SJSA1 (cell line): ENCODE measurements around the gene TMEM139. TPM values are rescaled to one million over a fixed set of nuclear protein-coding genes. Genes with fewer than 3 reads are reported as not detected.

Source experiments
- DNase-seq, 2 experiments: peaks; one replicate each; pipeline ENCODE4 v3.0.0-alpha.2; 2015 to 2020; ENCODE audit warnings: low spot score in 2 of 2, low read depth in 1 of 2
- H3K27ac ChIP-seq: fragments of 250-450 bp; sonication (Bioruptor Pico); 2 replicates; pipeline ENCODE4 v1.5.1; 2020; ENCODE audit warnings: mild to moderate bottlenecking, moderate library complexity
- H3K27me3 ChIP-seq: fragments of 250-450 bp; sonication (Bioruptor Pico); replicated peaks from 2 replicates; pipeline ENCODE4 v1.5.1; 2020; ENCODE audit warnings: mild to moderate bottlenecking, moderate library complexity
- H3K36me3 ChIP-seq: fragments of 250-450 bp; sonication (Bioruptor Pico); 2 replicates; pipeline ENCODE4 v1.5.1; 2020; ENCODE audit warnings: mild to moderate bottlenecking
- H3K4me1 ChIP-seq: fragments of 250-450 bp; sonication (Bioruptor Pico); replicated peaks from 2 replicates; pipeline ENCODE4 v1.6.1; 2021; ENCODE audit warnings: mild to moderate bottlenecking
- H3K4me3 ChIP-seq: fragments of 250-450 bp; sonication (Bioruptor Pico); 2 replicates; pipeline ENCODE4 v1.5.1; 2020; ENCODE audit warnings: mild to moderate bottlenecking
- H3K9me3 ChIP-seq: fragments of 250-450 bp; sonication (Bioruptor Pico); replicated peaks from 2 replicates; pipeline ENCODE4 v1.5.1; 2020; ENCODE audit warnings: mild to moderate bottlenecking
- total RNA-seq: library from RNA; depleted of rRNA; stranded (reverse); fragments of >200 nt; shearing (Covaris generic); gene quantifications from 2 replicates; pipeline ENCODE4 v1.2.3, GENCODE V29; 2014

TMEM139 gene
- total RNA-seq, 1 experiment from 2014 or later, result not detected

GRCh38 chr7:143265017-143265693 lies 19.6 kb upstream of the TMEM139 start:
- no peaks in the 10 kb centered on the region for H3K27me3 ChIP-seq
- peaks cover 4% of the 10 kb centered on the region; the same call in 1 of the 2 replicates for H3K4me1 ChIP-seq

GRCh38 chr7:143269251-143269650 lies 15.5 kb upstream of the TMEM139 start:
- Histone ChIP-seq H3K4me3 (no peak overlapping the region), H3K4me1 (peaks cover under 1% of the 10 kb centered on the region; the same call in 1 of the 2 replicates), H3K9me3 (no peaks in the 10 kb centered on the region), H3K27ac (no peak overlapping the region), H3K36me3 (peaks cover 39% of the 10 kb centered on the region), H3K27me3 (no peaks in the 10 kb centered on the region)
- DNase-seq, result no peak

More at GRCh38 chr7:143265017-143265693, 19.6 kb upstream of the TMEM139 start:
- Histone ChIP-seq H3K9me3 (no peaks in the 10 kb centered on the region), H3K27ac (no peak overlapping the region), H3K4me3 (no peak overlapping the region), H3K36me3 (peaks cover 39% of the 10 kb centered on the region)
- no peak for DNase-seq

- peaks cover 33% of the 10 kb centered on the region for H3K36me3 ChIP-seq
- no peaks in the 10 kb centered on the region for H3K9me3 ChIP-seq
- no peak overlapping the region for H3K4me3 ChIP-seq
- H3K27ac ChIP-seq, result no peak overlapping the region
- H3K27me3 ChIP-seq, result no peaks in the 10 kb centered on the region
- H3K4me1 ChIP-seq, result no peaks in the 10 kb centered on the region
- no peak for DNase-seq
Measured at GRCh38 chr7:143271240-143271639, 13.5 kb upstream of the TMEM139 start.

DNA sequence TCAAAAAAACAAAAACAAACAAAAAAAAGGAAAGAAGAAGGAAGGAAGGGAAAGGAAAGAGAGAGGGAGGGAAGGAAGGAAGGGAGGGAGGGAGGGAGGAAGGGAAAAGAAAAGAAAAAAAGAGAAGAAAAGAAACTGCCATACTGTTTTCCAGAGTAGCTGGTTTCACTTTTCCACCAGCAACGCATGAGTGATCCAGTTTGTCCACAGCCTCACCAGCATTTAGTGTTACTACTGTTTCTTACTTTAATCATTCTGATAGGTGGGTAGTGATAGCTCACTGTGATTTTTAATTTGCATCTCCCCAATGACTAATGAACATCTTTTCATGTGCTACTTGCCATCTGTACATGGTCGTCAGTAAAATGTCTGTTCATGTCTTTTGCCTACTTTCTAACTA lies 11.9 kb upstream of the TMEM139 start:
- Histone ChIP-seq H3K27me3 (no peaks in the 10 kb centered on the region), H3K27ac (no peak overlapping the region), H3K4me1 (no peaks in the 10 kb centered on the region), H3K9me3 (no peaks in the 10 kb centered on the region), H3K36me3 (peaks cover 21% of the 10 kb centered on the region), H3K4me3 (no peak overlapping the region)
- DNase-seq, result no peak

GRCh38 chr7:143279186-143280098 lies 5.3 kb upstream of the TMEM139 start:
- Histone ChIP-seq H3K27me3 (no peaks in the 10 kb centered on the region), H3K9me3 (no peaks in the 10 kb centered on the region), H3K27ac (peak overlapping the region; percentile 52), H3K4me3 (no peak overlapping the region), H3K4me1 (peaks cover 13% of the 10 kb centered on the region), H3K36me3 (no peaks in the 10 kb centered on the region)
- DNase-seq, result peak in 1 of 2 experiments; percentile 68

DNA sequence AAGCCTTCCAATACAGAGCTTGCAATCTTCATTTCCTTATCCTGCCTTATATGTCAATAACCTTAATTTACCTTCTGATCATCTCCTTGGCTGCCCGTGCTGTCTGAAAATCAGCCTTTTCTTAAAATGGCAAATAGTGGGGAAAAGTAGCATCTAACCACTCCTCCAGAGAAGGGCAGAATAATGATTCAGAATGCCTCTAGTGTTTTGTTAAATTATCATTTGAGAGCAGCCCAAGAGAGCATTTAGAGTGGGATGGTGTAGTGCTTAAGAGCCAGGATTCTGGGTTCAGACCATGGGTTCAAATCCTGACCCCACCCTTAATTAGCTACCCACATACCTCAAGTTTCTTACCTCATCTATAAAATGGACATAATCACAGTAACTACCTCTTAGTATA lies 4.6 kb upstream of the TMEM139 start:
- no peaks in the 10 kb centered on the region for H3K27me3 ChIP-seq
- H3K9me3 ChIP-seq, result no peaks in the 10 kb centered on the region
- peaks cover 13% of the 10 kb centered on the region for H3K4me1 ChIP-seq
- H3K36me3 ChIP-seq, result no peaks in the 10 kb centered on the region
- no peak overlapping the region for H3K4me3 ChIP-seq
- no peak overlapping the region for H3K27ac ChIP-seq
- DNase-seq, result no peak

GRCh38 chr7:143280566-143280965 lies 4.2 kb upstream of the TMEM139 start:
- peaks cover 13% of the 10 kb centered on the region for H3K4me1 ChIP-seq
- H3K9me3 ChIP-seq, result no peaks in the 10 kb centered on the region
- H3K36me3 ChIP-seq, result no peaks in the 10 kb centered on the region
- no peak overlapping the region for H3K4me3 ChIP-seq
- DNase-seq, result no peak
- H3K27ac ChIP-seq, result no peak overlapping the region
- H3K27me3 ChIP-seq, result no peaks in the 10 kb centered on the region

GRCh38 chr7:143281529-143281928 lies 3.2 kb upstream of the TMEM139 start:
- DNase-seq, result no peak
- Histone ChIP-seq H3K4me3 (no peak overlapping the region), H3K4me1 (peaks cover 13% of the 10 kb centered on the region)

DNA sequence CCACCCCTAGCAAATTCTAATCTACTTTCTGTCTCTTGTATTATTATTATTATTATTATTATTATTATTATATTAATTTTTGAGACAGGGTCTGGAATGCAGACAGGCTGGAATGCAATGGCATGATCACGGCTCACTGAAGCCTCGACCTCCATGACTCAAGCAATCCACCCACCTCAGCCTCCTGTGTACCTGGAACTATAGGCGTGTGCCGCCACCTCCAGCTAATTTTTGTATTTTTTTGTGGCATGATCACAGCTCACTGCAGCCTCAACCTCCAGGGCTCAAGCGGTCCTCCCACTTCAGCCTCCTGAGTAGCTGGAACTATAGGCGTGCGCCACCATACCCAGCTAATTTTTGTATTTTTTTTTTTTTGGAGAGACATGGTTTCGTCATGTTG lies 2.6 kb upstream of the TMEM139 start:
- no peak overlapping the region for H3K27ac ChIP-seq
- peaks cover 13% of the 10 kb centered on the region for H3K4me1 ChIP-seq
- no peaks in the 10 kb centered on the region for H3K9me3 ChIP-seq
- no peak for DNase-seq
- H3K27me3 ChIP-seq, result no peaks in the 10 kb centered on the region
- no peak overlapping the region for H3K4me3 ChIP-seq
- no peaks in the 10 kb centered on the region for H3K36me3 ChIP-seq

More at GRCh38 chr7:143281529-143281928, 3.2 kb upstream of the TMEM139 start:
- no peak overlapping the region for H3K27ac ChIP-seq
- no peaks in the 10 kb centered on the region for H3K27me3 ChIP-seq
- no peaks in the 10 kb centered on the region for H3K36me3 ChIP-seq
- H3K9me3 ChIP-seq, result no peaks in the 10 kb centered on the region

DNA sequence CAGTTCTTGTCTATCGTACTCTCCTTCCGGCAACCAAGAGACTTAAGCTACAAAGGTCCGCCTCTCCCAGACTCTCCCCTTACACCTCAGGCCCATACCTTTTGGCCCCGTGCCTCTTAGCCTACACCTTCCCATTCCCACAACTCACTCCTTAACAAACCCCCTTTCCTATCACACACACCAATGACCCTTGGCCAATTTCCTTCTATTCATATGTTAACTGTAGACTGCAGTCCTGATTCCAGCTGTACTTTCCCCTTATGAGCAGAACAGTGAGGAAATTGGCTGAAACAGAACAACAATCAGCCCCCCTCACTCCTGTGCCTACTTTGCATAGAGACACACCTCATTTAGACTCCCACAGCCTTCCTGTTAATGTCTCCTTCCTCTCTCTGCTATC lies 1.4 kb upstream of the TMEM139 start:
- no peak overlapping the region for H3K4me3 ChIP-seq
- no peaks in the 10 kb centered on the region for H3K27me3 ChIP-seq
- H3K9me3 ChIP-seq, result peaks cover 2% of the 10 kb centered on the region; the same call in 1 of the 2 replicates
- peaks cover 17% of the 10 kb centered on the region for H3K4me1 ChIP-seq
- H3K27ac ChIP-seq, result no peak overlapping the region
- peaks cover 2% of the 10 kb centered on the region for H3K36me3 ChIP-seq
- no peak for DNase-seq

DNA sequence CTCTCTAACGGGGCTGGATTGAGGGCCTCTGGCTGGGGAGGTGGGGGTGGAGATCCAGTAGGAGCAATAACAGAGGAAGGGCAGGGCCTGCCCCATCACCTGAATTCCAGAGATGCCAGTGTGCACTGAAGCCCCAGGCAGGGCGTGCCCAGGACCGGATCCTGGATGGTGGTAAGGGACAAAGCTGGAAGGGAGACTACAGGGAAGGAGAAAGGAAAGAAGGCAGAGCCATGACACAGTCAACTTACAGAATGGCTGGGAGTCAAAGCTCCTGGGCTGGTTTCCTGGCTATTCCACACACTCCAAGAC lies 666 bp downstream of the TMEM139 start:
- no peak for DNase-seq

DNA sequence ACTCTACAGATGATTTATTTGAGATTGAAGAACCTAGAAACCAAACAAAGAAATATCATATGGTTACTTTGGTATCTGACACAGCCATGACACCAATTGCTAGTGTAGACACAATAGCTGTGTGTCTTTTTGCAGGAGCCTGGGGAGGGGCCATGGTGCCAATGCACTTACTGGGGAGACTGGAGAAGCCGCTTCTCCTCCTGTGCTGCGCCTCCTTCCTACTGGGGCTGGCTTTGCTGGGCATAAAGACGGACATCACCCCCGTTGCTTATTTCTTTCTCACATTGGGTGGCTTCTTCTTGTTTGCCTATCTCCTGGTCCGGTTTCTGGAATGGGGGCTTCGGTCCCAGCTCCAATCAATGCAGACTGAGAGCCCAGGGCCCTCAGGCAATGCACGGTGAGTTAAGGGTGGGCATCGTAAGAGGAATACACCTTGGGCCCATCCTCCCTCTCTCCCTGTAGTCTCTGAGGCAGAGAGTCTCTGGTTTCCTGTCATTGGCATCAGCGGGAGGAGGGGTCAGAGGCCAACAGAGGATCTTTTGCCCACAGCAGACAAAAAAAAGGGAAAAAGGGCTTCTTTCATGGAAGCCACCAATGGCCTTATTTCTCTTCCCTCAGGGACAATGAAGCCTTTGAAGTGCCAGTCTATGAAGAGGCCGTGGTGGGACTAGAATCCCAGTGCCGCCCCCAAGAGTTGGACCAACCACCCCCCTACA lies 1.2 kb downstream of the TMEM139 start:
- H3K27me3 ChIP-seq, result no peaks in the 10 kb centered on the region
- peaks cover 17% of the 10 kb centered on the region for H3K4me1 ChIP-seq
- H3K36me3 ChIP-seq, result peaks cover 16% of the 10 kb centered on the region
- H3K27ac ChIP-seq, result no peak overlapping the region
- no peak overlapping the region for H3K4me3 ChIP-seq
- peaks cover 2% of the 10 kb centered on the region; the same call in 1 of the 2 replicates for H3K9me3 ChIP-seq
- no peak for DNase-seq

More for the DNA sequence above, 666 bp downstream of the TMEM139 start:
- Histone ChIP-seq H3K27ac (no peak overlapping the region), H3K9me3 (peaks cover 2% of the 10 kb centered on the region; the same call in 1 of the 2 replicates), H3K36me3 (peaks cover 11% of the 10 kb centered on the region), H3K4me3 (no peak overlapping the region), H3K4me1 (peaks cover 14% of the 10 kb centered on the region), H3K27me3 (no peaks in the 10 kb centered on the region)

DNA sequence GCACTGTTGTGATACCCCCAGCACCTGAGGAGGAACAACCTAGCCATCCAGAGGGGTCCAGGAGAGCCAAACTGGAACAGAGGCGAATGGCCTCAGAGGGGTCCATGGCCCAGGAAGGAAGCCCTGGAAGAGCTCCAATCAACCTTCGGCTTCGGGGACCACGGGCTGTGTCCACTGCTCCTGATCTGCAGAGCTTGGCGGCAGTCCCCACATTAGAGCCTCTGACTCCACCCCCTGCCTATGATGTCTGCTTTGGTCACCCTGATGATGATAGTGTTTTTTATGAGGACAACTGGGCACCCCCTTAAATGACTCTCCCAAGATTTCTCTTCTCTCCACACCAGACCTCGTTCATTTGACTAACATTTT lies 1.7 kb downstream of the TMEM139 start:
- Histone ChIP-seq H3K27ac (no peak overlapping the region), H3K4me1 (peaks cover 17% of the 10 kb centered on the region), H3K36me3 (peaks cover 22% of the 10 kb centered on the region), H3K27me3 (no peaks in the 10 kb centered on the region), H3K4me3 (no peak overlapping the region), H3K9me3 (peaks cover 2% of the 10 kb centered on the region; the same call in 1 of the 2 replicates)
- DNase-seq, result no peak
